ENCODE measurements around the gene CROCC2.

CROCC2 gene

GRCh38 chr2:240956935-240957655 lies 51.0 kb downstream of the CROCC2 start:
- WGBS, 2 experiments (ENCODE audit: insufficient coverage in 2 of 2), result 90 to 93% methylated on average over 23 to 32 of the region's 32 CpGs
- H3K4me1 ChIP-seq (ENCODE audit: control insufficient read depth, insufficient read depth, low read length, poor library complexity, severe bottlenecking), result no peaks in the 10 kb centered on the region
- no peak overlapping the region for H3K27ac ChIP-seq (ENCODE audit: low read depth, low read length, severe bottlenecking)
- no peak overlapping the region for H3K4me3 ChIP-seq (ENCODE audit: extremely low read depth, insufficient read depth, low read length, poor library complexity, severe bottlenecking)
- H3K36me3 ChIP-seq (ENCODE audit: control insufficient read depth, insufficient read depth, low read length), result no peaks in the 10 kb centered on the region
- H3K9me3 ChIP-seq (ENCODE audit: control insufficient read depth, low read length), result no peaks in the 10 kb centered on the region

DNA sequence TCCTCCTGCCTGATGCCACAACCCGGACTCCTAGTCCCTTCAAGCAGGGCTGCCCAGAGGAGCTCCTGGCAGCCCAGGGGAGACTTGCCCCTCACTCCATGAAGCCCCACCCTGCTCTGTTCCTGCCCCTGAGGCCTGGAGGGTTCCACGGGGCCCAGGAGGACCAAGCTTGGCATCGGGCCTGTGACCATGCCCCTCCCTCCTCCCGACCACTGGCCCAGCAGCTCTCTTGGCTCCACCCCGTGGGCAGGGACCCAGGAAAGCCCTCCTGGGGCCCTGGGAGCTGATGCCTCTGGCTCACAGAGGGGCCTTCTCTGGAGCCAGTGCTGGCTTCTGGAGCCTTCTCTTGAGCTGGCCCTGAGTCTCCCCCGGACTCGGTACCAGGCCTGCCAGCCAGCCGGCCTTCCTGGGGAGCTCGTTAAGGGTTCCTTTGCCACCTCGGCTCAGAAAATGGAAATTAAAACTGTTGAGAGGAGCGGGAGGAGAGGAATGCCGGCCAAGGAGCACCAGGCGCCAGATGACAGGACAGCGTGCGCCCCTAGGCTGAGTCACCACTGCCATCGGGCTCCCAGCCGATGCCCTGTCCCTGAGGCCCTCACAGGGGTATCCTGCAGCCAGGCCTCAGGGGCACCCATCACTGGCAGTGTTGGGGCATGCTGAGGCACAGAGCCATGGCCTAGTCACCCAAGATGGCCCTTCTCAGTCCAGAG lies 51.7 kb downstream of the CROCC2 start:
- Histone ChIP-seq H3K4me3 (ENCODE audit: extremely low read depth, insufficient read depth, low read length, poor library complexity, severe bottlenecking) (no peak overlapping the region), H3K27ac (ENCODE audit: low read depth, low read length, severe bottlenecking) (no peak overlapping the region), H3K36me3 (ENCODE audit: control insufficient read depth, insufficient read depth, low read length) (no peaks in the 10 kb centered on the region), H3K9me3 (ENCODE audit: control insufficient read depth, low read length) (no peaks in the 10 kb centered on the region), H3K4me1 (ENCODE audit: control insufficient read depth, insufficient read depth, low read length, poor library complexity, severe bottlenecking) (no peaks in the 10 kb centered on the region)
- WGBS, 2 experiments (ENCODE audit: insufficient coverage in 2 of 2), result 88 to 92% methylated on average over 12 to 17 of the region's 17 CpGs

DNA sequence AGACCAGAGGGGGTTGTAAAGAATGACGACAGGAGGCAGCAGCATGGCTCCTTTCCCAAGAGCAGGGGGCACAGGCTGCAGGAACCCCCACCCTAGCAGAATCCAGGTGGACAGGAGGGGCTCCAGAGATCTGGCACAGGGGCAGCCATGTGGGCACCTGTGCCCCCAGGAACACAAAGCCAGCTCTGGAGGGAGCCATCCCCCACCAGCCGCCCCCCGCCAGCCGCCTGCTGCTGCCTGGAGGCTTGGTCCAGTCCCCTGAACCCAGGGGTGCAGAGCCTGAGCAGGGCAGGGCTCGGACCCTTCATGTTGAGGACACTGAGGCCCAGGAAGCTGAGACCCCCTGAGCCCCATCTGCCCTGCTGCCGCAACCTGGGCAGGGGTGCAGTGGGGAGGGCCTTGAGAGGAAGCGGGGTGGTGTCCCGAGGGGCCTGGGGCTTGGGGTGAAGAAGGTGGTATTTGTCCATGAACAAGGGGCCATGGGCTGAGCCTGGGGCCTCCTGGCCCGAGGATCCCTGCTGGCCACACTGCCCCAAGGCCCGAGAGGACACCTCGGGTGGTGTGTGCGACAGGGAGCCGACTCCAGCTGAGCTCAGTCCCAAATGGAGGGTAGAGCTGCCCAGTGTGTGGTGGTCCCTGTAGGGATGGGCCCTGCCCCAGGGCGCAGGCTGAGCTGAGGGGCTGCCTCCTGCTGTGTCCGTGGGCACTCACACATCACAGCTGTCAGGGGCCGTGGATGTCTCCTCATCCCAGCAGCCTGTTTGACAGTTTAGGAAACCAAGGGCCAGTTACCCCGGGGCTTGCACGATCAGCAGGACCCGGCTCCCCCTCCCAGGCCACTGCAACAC lies 52.5 kb downstream of the CROCC2 start:
- H3K4me1 ChIP-seq (ENCODE audit: control insufficient read depth, insufficient read depth, low read length, poor library complexity, severe bottlenecking), result no peaks in the 10 kb centered on the region
- H3K9me3 ChIP-seq (ENCODE audit: control insufficient read depth, low read length), result no peaks in the 10 kb centered on the region
- no peaks in the 10 kb centered on the region for H3K36me3 ChIP-seq (ENCODE audit: control insufficient read depth, insufficient read depth, low read length)
- 92 to 94% methylated on average over 14 to 19 of the region's 19 CpGs for WGBS, 2 experiments (ENCODE audit: insufficient coverage in 2 of 2)
- H3K4me3 ChIP-seq (ENCODE audit: extremely low read depth, insufficient read depth, low read length, poor library complexity, severe bottlenecking), result no peak overlapping the region
- no peak overlapping the region for H3K27ac ChIP-seq (ENCODE audit: low read depth, low read length, severe bottlenecking)

DNA sequence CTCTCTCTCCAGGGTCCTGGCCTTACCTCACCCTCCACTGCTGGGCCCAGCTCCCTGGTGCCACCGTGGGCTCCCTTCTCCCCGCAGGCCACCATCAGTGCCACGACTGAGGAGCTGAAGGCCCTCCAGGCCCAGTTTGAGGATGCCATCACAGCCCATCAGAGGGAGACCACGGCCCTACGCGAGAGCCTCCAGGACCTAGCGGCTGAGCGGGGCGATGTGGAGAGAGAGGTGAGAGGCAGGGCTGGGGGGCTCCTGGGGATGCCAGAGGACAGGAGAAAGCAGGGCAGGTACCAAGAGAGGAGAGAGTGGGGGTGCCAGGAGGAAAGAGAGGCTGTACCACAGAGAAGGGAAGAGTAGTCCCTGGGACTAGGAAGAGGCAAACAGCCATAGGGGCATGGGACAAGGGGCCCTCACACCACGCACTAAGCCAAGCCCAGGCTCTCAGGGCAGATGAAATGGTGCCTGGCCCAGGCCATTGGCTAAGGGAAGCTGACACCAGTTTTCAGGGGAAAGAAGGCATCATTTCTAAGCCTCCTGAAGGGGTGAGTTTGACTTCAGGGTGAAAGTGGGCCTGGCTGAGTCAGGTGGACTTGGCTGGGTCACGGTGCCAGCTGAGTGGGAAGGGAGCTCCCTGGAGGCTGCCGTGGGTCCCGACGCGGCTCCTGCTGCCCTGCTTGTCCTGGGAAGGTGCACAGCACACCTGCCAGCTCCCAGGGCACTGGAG lies 53.2 kb downstream of the CROCC2 start:
- Histone ChIP-seq H3K27ac (ENCODE audit: low read depth, low read length, severe bottlenecking) (no peak overlapping the region), H3K36me3 (ENCODE audit: control insufficient read depth, insufficient read depth, low read length) (no peaks in the 10 kb centered on the region), H3K9me3 (ENCODE audit: control insufficient read depth, low read length) (no peaks in the 10 kb centered on the region), H3K4me1 (ENCODE audit: control insufficient read depth, insufficient read depth, low read length, poor library complexity, severe bottlenecking) (no peaks in the 10 kb centered on the region), H3K4me3 (ENCODE audit: extremely low read depth, insufficient read depth, low read length, poor library complexity, severe bottlenecking) (no peak overlapping the region)
- WGBS, 2 experiments (ENCODE audit: insufficient coverage in 2 of 2), result 89 to 94% methylated on average over 12 to 15 of the region's 15 CpGs

- Histone ChIP-seq H3K27ac (ENCODE audit: low read depth, low read length, severe bottlenecking) (peak overlapping the region; percentile 16), H3K4me1 (ENCODE audit: control insufficient read depth, insufficient read depth, low read length, poor library complexity, severe bottlenecking) (no peaks in the 10 kb centered on the region)
- 93 to 95% methylated on average over 12 to 14 of the region's 14 CpGs for WGBS, 2 experiments (ENCODE audit: insufficient coverage in 2 of 2)
These were observed 53.8 kb downstream of the CROCC2 start for GRCh38 chr2:240959941-240960308.

DNA sequence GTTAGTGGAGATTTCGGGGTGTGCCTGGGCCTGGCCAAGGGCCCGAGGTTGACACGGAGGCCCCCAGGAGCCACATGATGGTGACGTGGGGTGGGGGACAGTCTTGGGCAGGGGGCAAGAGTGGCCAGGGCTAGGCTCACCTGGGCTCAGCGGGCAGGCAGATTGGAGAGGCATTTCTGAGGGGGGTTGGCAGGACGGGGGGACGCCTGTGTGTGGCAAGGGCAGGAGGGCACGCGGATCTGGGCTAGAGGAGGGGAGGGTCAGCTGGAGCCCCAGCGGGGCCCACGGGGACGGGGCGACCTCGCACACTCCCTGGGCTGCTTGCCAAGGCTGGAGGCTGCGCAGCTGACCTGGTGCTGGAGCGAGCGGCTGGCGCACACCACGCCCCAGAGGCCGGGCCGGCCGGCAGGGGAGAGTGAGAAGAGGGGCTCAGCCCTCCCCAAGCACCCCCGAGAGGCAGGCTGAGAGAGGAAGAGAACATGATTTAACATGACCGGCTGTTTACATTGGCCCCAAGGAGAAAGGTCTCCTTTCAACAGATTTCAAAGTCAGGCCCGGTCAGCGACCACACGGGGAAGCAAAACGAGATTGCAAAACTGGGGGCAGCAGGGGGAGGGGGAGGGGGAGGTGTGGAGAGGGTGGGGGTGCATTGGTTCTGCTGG lies 54.3 kb downstream of the CROCC2 start:
- Histone ChIP-seq H3K27ac (ENCODE audit: low read depth, low read length, severe bottlenecking) (peak overlapping the region; percentile 16), H3K4me3 (ENCODE audit: extremely low read depth, insufficient read depth, low read length, poor library complexity, severe bottlenecking) (no peak overlapping the region), H3K4me1 (ENCODE audit: control insufficient read depth, insufficient read depth, low read length, poor library complexity, severe bottlenecking) (no peaks in the 10 kb centered on the region), H3K9me3 (ENCODE audit: control insufficient read depth, low read length) (no peaks in the 10 kb centered on the region), H3K36me3 (ENCODE audit: control insufficient read depth, insufficient read depth, low read length) (no peaks in the 10 kb centered on the region)
- 81 to 87% methylated on average over 26 to 28 of the region's 28 CpGs for WGBS, 2 experiments (ENCODE audit: insufficient coverage in 2 of 2)

More at GRCh38 chr2:240959941-240960308, 53.8 kb downstream of the CROCC2 start:
- Histone ChIP-seq H3K9me3 (ENCODE audit: control insufficient read depth, low read length) (no peaks in the 10 kb centered on the region), H3K36me3 (ENCODE audit: control insufficient read depth, insufficient read depth, low read length) (no peaks in the 10 kb centered on the region), H3K4me3 (ENCODE audit: extremely low read depth, insufficient read depth, low read length, poor library complexity, severe bottlenecking) (no peak overlapping the region)

GRCh38 chr2:240960971-240961876 lies 55.1 kb downstream of the CROCC2 start:
- Histone ChIP-seq H3K4me1 (ENCODE audit: control insufficient read depth, insufficient read depth, low read length, poor library complexity, severe bottlenecking) (no peaks in the 10 kb centered on the region), H3K36me3 (ENCODE audit: control insufficient read depth, insufficient read depth, low read length) (no peaks in the 10 kb centered on the region), H3K9me3 (ENCODE audit: control insufficient read depth, low read length) (no peaks in the 10 kb centered on the region), H3K27ac (ENCODE audit: low read depth, low read length, severe bottlenecking) (peak overlapping the region; percentile 45), H3K4me3 (ENCODE audit: extremely low read depth, insufficient read depth, low read length, poor library complexity, severe bottlenecking) (no peak overlapping the region)
- 88 to 90% methylated on average over 27 of the region's 27 CpGs for WGBS, 2 experiments (ENCODE audit: insufficient coverage in 2 of 2)

DNA sequence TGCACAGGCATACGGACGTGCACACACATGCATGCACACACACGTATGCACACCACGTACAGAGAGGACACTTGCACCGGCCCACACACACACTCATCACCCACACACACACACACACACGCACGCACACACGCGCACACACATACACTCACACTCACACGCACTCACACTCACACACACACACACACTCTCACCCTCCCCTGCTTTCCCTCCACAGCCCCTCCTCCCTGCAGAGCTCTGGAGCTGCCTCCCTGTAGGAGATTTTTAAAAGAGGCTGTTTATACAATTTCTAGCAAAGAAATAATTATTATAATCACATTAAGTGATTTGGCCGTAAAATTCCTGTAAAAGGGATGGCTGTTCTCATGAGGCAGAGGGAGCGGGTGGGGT lies 55.8 kb downstream of the CROCC2 start:
- H3K27ac ChIP-seq (ENCODE audit: low read depth, low read length, severe bottlenecking), result peak overlapping the region; percentile 81
- WGBS, 2 experiments (ENCODE audit: insufficient coverage in 2 of 2), result 91 to 93% methylated on average over 7 to 10 of the region's 12 CpGs

DNA sequence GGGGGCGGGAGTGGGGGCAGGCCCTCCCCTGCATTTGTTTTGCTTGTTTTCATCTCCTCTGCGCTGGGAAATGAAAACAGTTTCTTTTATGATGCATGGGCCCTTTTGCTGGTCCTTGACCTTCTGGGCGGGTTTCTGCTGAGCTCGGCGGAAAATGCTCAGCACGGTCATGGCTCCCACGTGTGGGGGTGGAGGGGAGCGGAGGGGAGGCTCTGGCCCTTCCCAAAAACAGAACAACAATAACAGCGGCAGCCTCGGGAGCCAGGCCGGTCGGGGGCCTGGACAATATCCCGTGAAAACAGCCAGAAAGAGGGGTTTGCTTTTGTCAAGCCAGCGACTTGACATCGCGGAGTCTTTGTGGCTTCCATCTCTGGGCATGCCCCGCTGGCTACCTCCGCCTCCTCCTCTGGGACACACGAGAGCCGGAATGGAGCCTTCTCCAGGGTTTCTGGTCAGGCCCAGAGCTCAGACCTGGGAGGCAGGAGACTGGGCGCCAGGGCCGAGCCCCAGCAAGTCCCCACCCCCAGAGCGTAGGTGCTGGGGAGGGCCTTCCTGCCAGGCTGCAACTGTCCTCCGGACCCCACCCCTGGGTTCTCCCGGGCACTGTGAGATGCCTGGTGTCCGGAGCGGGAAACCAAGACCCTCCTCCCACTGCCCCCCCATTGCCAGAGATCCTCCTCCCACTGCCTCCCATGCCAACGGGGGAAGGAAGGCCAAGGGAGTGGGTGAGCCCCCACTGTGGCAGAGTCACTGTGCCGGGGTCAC lies 56.3 kb downstream of the CROCC2 start:
- no peaks in the 10 kb centered on the region for H3K9me3 ChIP-seq (ENCODE audit: control insufficient read depth, low read length)
- H3K36me3 ChIP-seq (ENCODE audit: control insufficient read depth, insufficient read depth, low read length), result no peaks in the 10 kb centered on the region
- H3K4me1 ChIP-seq (ENCODE audit: control insufficient read depth, insufficient read depth, low read length, poor library complexity, severe bottlenecking), result no peaks in the 10 kb centered on the region
- no peak overlapping the region for H3K4me3 ChIP-seq (ENCODE audit: extremely low read depth, insufficient read depth, low read length, poor library complexity, severe bottlenecking)
- 67 to 68% methylated on average over 16 to 23 of the region's 29 CpGs for WGBS, 2 experiments (ENCODE audit: insufficient coverage in 2 of 2)
- peak overlapping the region; percentile 81 for H3K27ac ChIP-seq (ENCODE audit: low read depth, low read length, severe bottlenecking)

More for the DNA sequence above, 55.8 kb downstream of the CROCC2 start:
- H3K4me1 ChIP-seq (ENCODE audit: control insufficient read depth, insufficient read depth, low read length, poor library complexity, severe bottlenecking), result no peaks in the 10 kb centered on the region
- H3K36me3 ChIP-seq (ENCODE audit: control insufficient read depth, insufficient read depth, low read length), result no peaks in the 10 kb centered on the region
- H3K9me3 ChIP-seq (ENCODE audit: control insufficient read depth, low read length), result no peaks in the 10 kb centered on the region
- H3K4me3 ChIP-seq (ENCODE audit: extremely low read depth, insufficient read depth, low read length, poor library complexity, severe bottlenecking), result no peak overlapping the region

All from mesodermal cell (in vitro differentiated cells).